ENCODE data around the gene XKR7. TPM values are rescaled to one million over a fixed set of nuclear protein-coding genes. Genes with fewer than 3 reads are reported as not detected.
A peak's percentile ranks its signal among the peaks of the same experiment; 100 is the strongest.

The XKR7 gene
- total and polyA plus RNA-seq, 2 donors (not counting 3 experiments of a cell fraction or from before 2014, with no cell fraction given), result 0.04 TPM; not detected in 1

DNA sequence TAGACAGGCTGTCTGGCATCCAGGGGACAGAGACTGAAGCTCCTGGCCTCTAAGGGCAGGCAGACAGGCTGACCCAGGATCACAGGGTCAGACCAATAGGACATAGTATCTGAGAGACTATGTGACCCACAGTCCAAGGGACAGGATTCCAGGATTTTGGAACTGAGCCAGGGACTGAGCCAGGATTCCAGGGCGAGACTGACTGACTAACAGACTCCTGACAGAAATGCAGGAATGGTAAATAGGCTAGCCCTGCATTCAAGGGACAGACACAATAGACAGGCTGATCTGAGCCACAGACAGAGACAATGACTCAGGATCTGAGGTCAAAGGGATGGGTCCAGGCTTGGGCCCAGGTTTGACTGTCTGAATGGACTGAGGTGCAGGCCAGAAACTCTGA, 19.8 kb downstream of the XKR7 start:
- dilution Hi-C loops (cut with MboI; ENCODE audit: extremely low pct_ligation_motif_present, low sequenced_read_pairs), result no loop called here
- no TSS peak for BruUV-seq (replicated peaks)
- CTCF ChIA-PET, result interaction anchor here (1.0 kb wide), 1 partner anchor 43 kb away, joined by 5 read pairs; no protein-coding TSS in a partner anchor

More for the DNA sequence above, 19.8 kb downstream of the XKR7 start:
- H3K79me2 ChIP-seq (ENCODE audit: control insufficient read depth, insufficient read depth, low read length), result no peaks in the 10 kb centered on the region
- DNase-seq (ENCODE audit: low read depth, low spot score) (no peak), FAIRE-seq (peak; percentile 52)
- H3K4me1 ChIP-seq (ENCODE audit: control insufficient read depth, extremely low read depth, insufficient read depth, low read length), result peaks cover 5% of the 10 kb centered on the region
- no peak overlapping the region for H3K4me3 ChIP-seq (replicated peaks in 1 of 3; ENCODE audit: insufficient read depth in 1 of 3, low read depth in 1 of 3, low read length in 3 of 3)
- intact Hi-C loops (cut with micrococcal nuclease), result no loop called here
- H3K27ac ChIP-seq (ENCODE audit: insufficient read depth, low read depth, low read length), result no peak overlapping the region
- peaks cover 4 to 7% of the 10 kb centered on the region in 2 experiments for H3K27me3 ChIP-seq (ENCODE audit: control insufficient read depth in 2 of 2, insufficient read depth in 2 of 2, low read length in 2 of 2)
- no peaks in the 10 kb centered on the region for H3K9me3 ChIP-seq (replicated peaks; ENCODE audit: control insufficient read depth, insufficient read depth, low read length)
- POLR2A ChIA-PET, result no interaction called here
- no peaks in the 10 kb centered on the region for H3K36me3 ChIP-seq (ENCODE audit: control insufficient read depth in 2 of 2, extremely low read depth in 1 of 2, insufficient read depth in 2 of 2, low read length in 2 of 2)
- H3K9ac ChIP-seq (replicated peaks; ENCODE audit: extremely low read depth, insufficient read depth, low read length), result no peak overlapping the region
- TF ChIP-seq FOS (IDR thresholded peaks at IDR 0.05; ENCODE audit: borderline replicate concordance, insufficient read depth, low read length), result no peak
- no peak for TF ChIP-seq JUN (IDR thresholded peaks at IDR 0.05; ENCODE audit: borderline replicate concordance, insufficient read depth, insufficient read length, low read depth)
- TF ChIP-seq GATA2 (IDR thresholded peaks at IDR 0.05; ENCODE audit: insufficient read depth, insufficient read length, low read depth, low read length), result no peak
- TF ChIP-seq, protein P1, sequence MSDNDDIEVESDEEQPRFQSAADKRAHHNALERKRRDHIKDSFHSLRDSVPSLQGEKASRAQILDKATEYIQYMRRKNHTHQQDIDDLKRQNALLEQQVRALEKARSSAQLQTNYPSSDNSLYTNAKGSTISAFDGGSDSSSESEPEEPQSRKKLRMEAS (IDR thresholded peaks at IDR 0.05; ENCODE audit: insufficient read depth, insufficient read length), result no peak
- no peak for TF ChIP-seq POLR2A (IDR thresholded peaks at IDR 0.05; ENCODE audit: low read depth, low read length)
- TF ChIP-seq, protein P2, sequence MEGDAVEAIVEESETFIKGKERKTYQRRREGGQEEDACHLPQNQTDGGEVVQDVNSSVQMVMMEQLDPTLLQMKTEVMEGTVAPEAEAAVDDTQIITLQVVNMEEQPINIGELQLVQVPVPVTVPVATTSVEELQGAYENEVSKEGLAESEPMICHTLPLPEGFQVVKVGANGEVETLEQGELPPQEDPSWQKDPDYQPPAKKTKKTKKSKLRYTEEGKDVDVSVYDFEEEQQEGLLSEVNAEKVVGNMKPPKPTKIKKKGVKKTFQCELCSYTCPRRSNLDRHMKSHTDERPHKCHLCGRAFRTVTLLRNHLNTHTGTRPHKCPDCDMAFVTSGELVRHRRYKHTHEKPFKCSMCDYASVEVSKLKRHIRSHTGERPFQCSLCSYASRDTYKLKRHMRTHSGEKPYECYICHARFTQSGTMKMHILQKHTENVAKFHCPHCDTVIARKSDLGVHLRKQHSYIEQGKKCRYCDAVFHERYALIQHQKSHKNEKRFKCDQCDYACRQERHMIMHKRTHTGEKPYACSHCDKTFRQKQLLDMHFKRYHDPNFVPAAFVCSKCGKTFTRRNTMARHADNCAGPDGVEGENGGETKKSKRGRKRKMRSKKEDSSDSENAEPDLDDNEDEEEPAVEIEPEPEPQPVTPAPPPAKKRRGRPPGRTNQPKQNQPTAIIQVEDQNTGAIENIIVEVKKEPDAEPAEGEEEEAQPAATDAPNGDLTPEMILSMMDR (IDR thresholded peaks at IDR 0.05; ENCODE audit: extremely low read depth in 1 of 2, insufficient read depth in 1 of 2, low read depth in 1 of 2, low read length in 2 of 2), result no peak
- TF ChIP-seq MYC (IDR thresholded peaks at IDR 0.05; ENCODE audit: low read depth, low read length), result no peak
- no peak for TF ChIP-seq POLR2AphosphoS5 (IDR thresholded peaks at IDR 0.05; ENCODE audit: insufficient read depth, low read depth, low read length)
- no peaks in the 10 kb centered on the region for H3K9me1 ChIP-seq (replicated peaks; ENCODE audit: control insufficient read depth, extremely low read depth, insufficient read depth, low read length)
- H3K4me2 ChIP-seq (ENCODE audit: insufficient read depth, low read length), result no peak overlapping the region
- no peak overlapping the region for H2AFZ ChIP-seq (ENCODE audit: low read depth, low read length)
- no peaks in the 10 kb centered on the region for H4K20me1 ChIP-seq (replicated peaks; ENCODE audit: control insufficient read depth, extremely low read depth, insufficient read depth, low read length)
